Measurements from ENCODE around the gene MCOLN2. TPM values are rescaled to one million over a fixed set of nuclear protein-coding genes. Genes with fewer than 3 reads are reported as not detected.

Gene MCOLN2
- total and polyA plus RNA-seq, 2 of the 13 experiments (the other 11 are each of a cell fraction or from before 2014, with no cell fraction given): not detected

- intact Hi-C loops (cut with micrococcal nuclease; ENCODE audit: unreplicated experiment) (no loop called here), in situ Hi-C loops (cut with HindIII; ENCODE audit: extremely low pct_ligation_motif_present, low pct_unique_long_range_greater_than_20kb) (no loop called here)
- TF ChIP-seq PRMT3 (CRISPR knock-in tag; IDR thresholded peaks at IDR 0.05; ENCODE audit: borderline replicate concordance, low read depth) (no peak), CEBPB (IDR thresholded peaks at IDR 0.05; ENCODE audit: borderline replicate concordance, low read depth, low read length) (peak; percentile 52; the same call in 1 of the 2 replicates)
- DNase-seq (ENCODE audit: low spot score): no peak
- ChIA-PET CTCF (ENCODE audit: low intra/inter-chr PET ratio, low total read pairs) (no interaction called here), POLR2A (no interaction called here)
- H3K9ac ChIP-seq (ENCODE audit: insufficient read depth, low read depth, low read length): no peak overlapping the region
- no peaks in the 10 kb centered on the region for H3K4me1 ChIP-seq (ENCODE audit: insufficient read depth, low read length)
- H3K4me2 ChIP-seq (ENCODE audit: low read depth, low read length): no peak overlapping the region
- 54% methylated on average over 6 of the region's 7 CpGs for WGBS (ENCODE audit: low lambda C conversion rate)
- no TSS peak for BruUV-seq (replicated peaks)
- H4K20me1 ChIP-seq (ENCODE audit: insufficient read depth, low read length): no peaks in the 10 kb centered on the region
- H3K36me3 ChIP-seq (replicated peaks in 1 of 2; ENCODE audit: control insufficient read depth in 1 of 2, insufficient read depth in 2 of 2, low read length in 2 of 2): no peaks in the 10 kb centered on the region
- H3K27me3 ChIP-seq (ENCODE audit: control insufficient read depth in 1 of 2, insufficient read depth in 2 of 2, low read length in 2 of 2): no peaks in the 10 kb centered on the region
- FAIRE-seq: no peak
- H3K79me2 ChIP-seq (ENCODE audit: insufficient read depth, low read length): no peaks in the 10 kb centered on the region
- ATAC-seq: no peak
- H3K4me3 ChIP-seq (replicated peaks in 1 of 3; ENCODE audit: insufficient read depth in 1 of 3, low read depth in 2 of 3, low read length in 3 of 3): no peak overlapping the region
- no peak overlapping the region for H3K27ac ChIP-seq (ENCODE audit: extremely low read length, insufficient read depth, low read length)
- H3K9me3 ChIP-seq (ENCODE audit: low read length): no peaks in the 10 kb centered on the region
- no peak overlapping the region for H2AFZ ChIP-seq (ENCODE audit: low read length)
Observed at GRCh38 chr1:84973498-84974334, 23.2 kb downstream of the MCOLN2 start.

DNA sequence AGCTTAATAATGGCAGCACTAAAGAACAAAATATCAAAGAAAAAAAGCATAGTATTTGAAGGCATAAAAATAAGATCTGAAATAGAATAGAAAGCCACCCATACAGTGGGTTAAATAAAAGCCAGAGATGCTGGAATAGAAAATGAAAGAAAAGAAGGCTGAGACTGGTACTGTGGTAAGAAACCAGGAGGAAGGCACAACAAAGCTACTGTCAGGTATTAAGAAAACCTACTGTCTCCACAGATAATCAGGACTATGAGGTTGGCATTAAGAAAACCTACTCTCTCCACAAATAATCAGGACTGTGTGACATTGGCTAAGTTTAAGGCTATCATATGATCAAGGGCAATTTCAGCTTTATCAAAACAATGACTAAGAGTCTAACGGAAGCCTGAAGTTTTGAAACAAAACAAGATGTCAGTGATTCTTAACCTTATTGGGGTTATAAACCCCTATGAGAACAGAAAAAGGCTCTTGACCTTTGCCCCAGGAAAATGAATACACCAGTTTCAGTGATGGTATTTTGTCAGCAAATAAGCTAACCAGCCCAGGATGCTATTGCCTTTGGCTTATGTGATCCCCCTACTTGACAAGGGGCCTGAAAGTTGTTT lies 24.4 kb downstream of the MCOLN2 start:
- Histone ChIP-seq H3K4me3 (replicated peaks in 1 of 3; ENCODE audit: insufficient read depth in 1 of 3, low read depth in 2 of 3, low read length in 3 of 3) (no peak overlapping the region), H3K27ac (ENCODE audit: extremely low read length, insufficient read depth, low read length) (no peak overlapping the region), H3K4me1 (ENCODE audit: insufficient read depth, low read length) (no peaks in the 10 kb centered on the region), H3K36me3 (replicated peaks in 1 of 2; ENCODE audit: control insufficient read depth in 1 of 2, insufficient read depth in 2 of 2, low read length in 2 of 2) (no peaks in the 10 kb centered on the region), H4K20me1 (ENCODE audit: insufficient read depth, low read length) (no peaks in the 10 kb centered on the region), H3K27me3 (ENCODE audit: control insufficient read depth in 1 of 2, insufficient read depth in 2 of 2, low read length in 2 of 2) (no peaks in the 10 kb centered on the region), H2AFZ (ENCODE audit: low read length) (no peak overlapping the region), H3K9ac (ENCODE audit: insufficient read depth, low read depth, low read length) (no peak overlapping the region), H3K9me3 (ENCODE audit: low read length) (no peaks in the 10 kb centered on the region), H3K79me2 (ENCODE audit: insufficient read depth, low read length) (no peaks in the 10 kb centered on the region), H3K4me2 (ENCODE audit: low read depth, low read length) (no peak overlapping the region)
- POLR2A ChIA-PET: no interaction called here
- CTCF ChIA-PET (ENCODE audit: low intra/inter-chr PET ratio, low total read pairs): no interaction called here
- no peak for DNase-seq (ENCODE audit: low spot score)
- intact Hi-C loops (cut with micrococcal nuclease; ENCODE audit: unreplicated experiment): no loop called here
- no peak for FAIRE-seq
- in situ Hi-C loops (cut with HindIII; ENCODE audit: extremely low pct_ligation_motif_present, low pct_unique_long_range_greater_than_20kb): no loop called here
- no peak for TF ChIP-seq MIER3 (CRISPR knock-in tag; IDR thresholded peaks at IDR 0.05; ENCODE audit: borderline replicate concordance)
- TF ChIP-seq POLR2AphosphoS5 (IDR thresholded peaks at IDR 0.05; ENCODE audit: low read depth, low read length): no peak
- TF ChIP-seq, protein P1, sequence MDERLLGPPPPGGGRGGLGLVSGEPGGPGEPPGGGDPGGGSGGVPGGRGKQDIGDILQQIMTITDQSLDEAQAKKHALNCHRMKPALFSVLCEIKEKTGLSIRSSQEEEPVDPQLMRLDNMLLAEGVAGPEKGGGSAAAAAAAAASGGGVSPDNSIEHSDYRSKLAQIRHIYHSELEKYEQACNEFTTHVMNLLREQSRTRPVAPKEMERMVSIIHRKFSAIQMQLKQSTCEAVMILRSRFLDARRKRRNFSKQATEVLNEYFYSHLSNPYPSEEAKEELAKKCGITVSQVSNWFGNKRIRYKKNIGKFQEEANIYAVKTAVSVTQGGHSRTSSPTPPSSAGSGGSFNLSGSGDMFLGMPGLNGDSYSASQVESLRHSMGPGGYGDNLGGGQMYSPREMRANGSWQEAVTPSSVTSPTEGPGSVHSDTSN (CRISPR knock-in tag; IDR thresholded peaks at IDR 0.05): no peak
- no peak for TF ChIP-seq ZNF431 (CRISPR knock-in tag; IDR thresholded peaks at IDR 0.05; ENCODE audit: borderline replicate concordance, low read depth)
- no peak for TF ChIP-seq HNRNPL (IDR thresholded peaks at IDR 0.05; ENCODE audit: low read depth, low read length)
- BruUV-seq (replicated peaks): no TSS peak
- ATAC-seq: no peak
- WGBS (ENCODE audit: low lambda C conversion rate): 0% methylated on average over 1 of the region's 1 CpG

Data from HepG2 (cell line).